ENCODE results near the gene DES.

- no peak for TF ChIP-seq CTCF (IDR thresholded peaks at IDR 0.05)
- TF ChIP-seq POLR2A (IDR thresholded peaks at IDR 0.05) = no peak
These were observed 40.8 kb downstream of the DES start for GRCh38 chr2:219458996-219459395.
